ENCODE measurements around the gene ARPP19.

Gene ARPP19

GRCh38 chr15:52509500-52510245 lies 59.2 kb downstream of the ARPP19 start:
- no peak for DNase-seq

GRCh38 chr15:52506549-52506948 lies 62.3 kb downstream of the ARPP19 start:
- DNase-seq, result no peak

- DNase-seq, result no peak
Observed at GRCh38 chr15:52505151-52505550, 63.7 kb downstream of the ARPP19 start.

GRCh38 chr15:52503788-52504496 lies 64.9 kb downstream of the ARPP19 start:
- DNase-seq, result no peak

GRCh38 chr15:52502608-52503007 lies 66.2 kb downstream of the ARPP19 start:
- DNase-seq, result no peak

- DNase-seq, result no peak
Observed at GRCh38 chr15:52499506-52499905, 69.3 kb downstream of the ARPP19 start.

- no peak for DNase-seq
Observed at GRCh38 chr15:52498706-52499105, 70.1 kb downstream of the ARPP19 start.

Measured in activated CD8-positive, alpha-beta memory T cell treated with anti-CD3 and anti-CD28 coated beads, Interleukin-2, amount 50 U/mL, for 48 hours (primary cell).